ENCODE data around the gene CNIH1. TPM values are rescaled to one million over a fixed set of nuclear protein-coding genes. Genes with fewer than 3 reads are reported as not detected.
"Not testable (repeated sequence)": the region's sequence is repeated elsewhere in the genome, so short reads cannot be mapped to it uniquely, and the experiment has no call there.

Gene CNIH1
- total RNA-seq, 4 donors from 2014 or later: 18.7 to 177 (median 142) TPM

DNA sequence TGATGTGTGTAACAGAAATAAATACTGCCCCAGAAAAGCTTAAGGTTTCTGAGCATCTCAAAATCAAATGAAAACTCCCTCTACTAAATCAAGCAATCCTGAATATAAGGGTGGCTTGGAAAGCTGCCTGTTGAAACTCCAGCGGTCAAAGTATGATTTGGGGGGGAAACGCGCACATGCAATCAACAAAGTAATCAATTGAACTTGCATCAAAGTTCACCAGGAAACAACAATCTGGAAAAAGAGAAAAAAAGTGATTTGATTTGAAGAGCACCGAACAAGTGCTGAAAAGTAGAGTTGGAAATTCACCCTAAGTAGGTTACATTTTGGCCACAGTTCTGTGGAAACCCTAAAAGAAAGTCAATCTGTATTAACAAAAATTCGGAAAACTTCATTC lies 700 bp downstream of the CNIH1 start:
- peak overlapping the region; percentile 93 to 96 for H3K27ac ChIP-seq
- peak overlapping the region; percentile 64 to 69 for H3K4me3 ChIP-seq
- intact Hi-C loops (cut with DNase I; ENCODE audit: low total_unique reads): no loop called here
- no peak for DNase-seq
- no peaks in the 10 kb centered on the region for H3K9me3 ChIP-seq
- TF ChIP-seq POLR2A (IDR thresholded peaks at IDR 0.05): no peak
- TF ChIP-seq, protein P1, sequence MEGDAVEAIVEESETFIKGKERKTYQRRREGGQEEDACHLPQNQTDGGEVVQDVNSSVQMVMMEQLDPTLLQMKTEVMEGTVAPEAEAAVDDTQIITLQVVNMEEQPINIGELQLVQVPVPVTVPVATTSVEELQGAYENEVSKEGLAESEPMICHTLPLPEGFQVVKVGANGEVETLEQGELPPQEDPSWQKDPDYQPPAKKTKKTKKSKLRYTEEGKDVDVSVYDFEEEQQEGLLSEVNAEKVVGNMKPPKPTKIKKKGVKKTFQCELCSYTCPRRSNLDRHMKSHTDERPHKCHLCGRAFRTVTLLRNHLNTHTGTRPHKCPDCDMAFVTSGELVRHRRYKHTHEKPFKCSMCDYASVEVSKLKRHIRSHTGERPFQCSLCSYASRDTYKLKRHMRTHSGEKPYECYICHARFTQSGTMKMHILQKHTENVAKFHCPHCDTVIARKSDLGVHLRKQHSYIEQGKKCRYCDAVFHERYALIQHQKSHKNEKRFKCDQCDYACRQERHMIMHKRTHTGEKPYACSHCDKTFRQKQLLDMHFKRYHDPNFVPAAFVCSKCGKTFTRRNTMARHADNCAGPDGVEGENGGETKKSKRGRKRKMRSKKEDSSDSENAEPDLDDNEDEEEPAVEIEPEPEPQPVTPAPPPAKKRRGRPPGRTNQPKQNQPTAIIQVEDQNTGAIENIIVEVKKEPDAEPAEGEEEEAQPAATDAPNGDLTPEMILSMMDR (IDR thresholded peaks at IDR 0.05): no peak
- H3K36me3 ChIP-seq: no peaks in the 10 kb centered on the region
- peaks cover 0 to 11% of the 10 kb centered on the region in 2 donors for H3K4me1 ChIP-seq
- no peaks in the 10 kb centered on the region for H3K27me3 ChIP-seq

GRCh38 chr14:54440037-54440436 lies 1.1 kb downstream of the CNIH1 start:
- Histone ChIP-seq H3K4me1 (peaks cover 0 to 7% of the 10 kb centered on the region in 2 donors), H3K4me3 (peak overlapping the region; percentile 64 to 69), H3K27me3 (no peaks in the 10 kb centered on the region), H3K36me3 (no peaks in the 10 kb centered on the region), H3K27ac (peak overlapping the region; percentile 93 to 96), H3K9me3 (no peaks in the 10 kb centered on the region)
- no peak for TF ChIP-seq POLR2A (IDR thresholded peaks at IDR 0.05)
- TF ChIP-seq, protein P1 (IDR thresholded peaks at IDR 0.05): no peak
- DNase-seq: no peak
- intact Hi-C loops (cut with DNase I; ENCODE audit: low total_unique reads): no loop called here

GRCh38 chr14:54438703-54439102 lies 2.5 kb downstream of the CNIH1 start:
- intact Hi-C loops (cut with DNase I; ENCODE audit: low total_unique reads): no loop called here
- no peak for TF ChIP-seq POLR2A (IDR thresholded peaks at IDR 0.05)
- TF ChIP-seq, protein P1 (IDR thresholded peaks at IDR 0.05): no peak

DNA sequence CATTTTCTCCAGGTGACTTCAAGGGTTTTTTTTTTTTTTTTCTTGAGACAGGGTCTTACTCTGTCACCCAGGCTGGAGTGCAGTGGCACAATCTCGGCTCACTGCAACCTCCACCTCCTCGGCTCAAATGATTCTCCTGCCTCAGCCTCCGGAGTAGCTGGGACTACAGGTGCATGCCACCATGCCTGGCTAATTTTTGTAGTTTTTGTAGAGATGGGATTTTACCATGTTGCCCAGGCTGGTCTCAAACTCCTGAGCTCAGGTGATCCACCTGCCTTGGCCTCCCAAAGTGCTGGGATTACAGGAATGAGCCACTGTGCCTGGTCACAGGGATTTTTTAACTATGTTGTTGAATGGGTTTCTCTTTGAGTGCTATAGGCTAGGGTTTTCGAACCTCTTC lies 3.2 kb downstream of the CNIH1 start:
- not testable (repeated sequence) for H3K9me3 ChIP-seq

More at GRCh38 chr14:54438703-54439102, 2.5 kb downstream of the CNIH1 start:
- DNase-seq: no peak
- no peak overlapping the region for H3K4me3 ChIP-seq
- no peak overlapping the region for H3K27ac ChIP-seq
- peaks cover 0 to 4% of the 10 kb centered on the region in 2 donors for H3K4me1 ChIP-seq
- H3K36me3 ChIP-seq: no peaks in the 10 kb centered on the region
- no peaks in the 10 kb centered on the region for H3K9me3 ChIP-seq
- H3K27me3 ChIP-seq: no peaks in the 10 kb centered on the region

DNA sequence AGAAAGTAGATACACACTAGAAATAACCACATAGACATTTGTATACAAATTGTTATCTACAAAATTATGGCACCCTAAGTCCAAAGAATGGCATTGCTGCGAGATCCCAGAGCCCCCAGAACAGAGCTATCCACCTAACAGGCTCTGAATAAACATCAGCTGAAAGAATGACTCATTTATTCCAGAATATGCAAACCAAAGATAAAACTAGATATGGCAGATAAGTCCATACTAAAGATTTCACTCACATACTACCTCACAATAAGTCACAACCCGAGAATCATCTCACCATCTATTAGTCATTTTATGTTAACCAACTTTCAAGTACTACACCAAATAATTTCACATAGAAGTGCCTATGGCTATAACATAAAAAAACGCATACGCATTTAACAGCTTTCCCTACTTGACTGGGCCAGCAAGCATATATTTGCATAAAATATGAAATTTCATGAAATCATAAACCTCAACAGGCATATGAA lies 5.6 kb downstream of the CNIH1 start:
- no peaks in the 10 kb centered on the region for H3K36me3 ChIP-seq
- intact Hi-C loops (cut with DNase I; ENCODE audit: low total_unique reads): no loop called here
- H3K27me3 ChIP-seq: no peaks in the 10 kb centered on the region
- H3K27ac ChIP-seq: peak overlapping the region in 1 of 2 donors; percentile 35
- TF ChIP-seq, protein P1 (IDR thresholded peaks at IDR 0.05): no peak
- TF ChIP-seq POLR2A (IDR thresholded peaks at IDR 0.05): no peak
- no peak overlapping the region for H3K4me3 ChIP-seq
- no peaks in the 10 kb centered on the region for H3K9me3 ChIP-seq
- no peak for DNase-seq
- peaks cover 0 to 4% of the 10 kb centered on the region in 2 donors for H3K4me1 ChIP-seq

More for the DNA sequence above, 3.2 kb downstream of the CNIH1 start:
- H3K27me3 ChIP-seq; intact Hi-C loops (cut with DNase I; ENCODE audit: low total_unique reads); H3K4me1 ChIP-seq; H3K36me3 ChIP-seq; H3K27ac ChIP-seq; H3K4me3 ChIP-seq; DNase-seq: not testable (repeated sequence)

- TF ChIP-seq, protein P1 (IDR thresholded peaks at IDR 0.05): no peak
- TF ChIP-seq POLR2A (IDR thresholded peaks at IDR 0.05): no peak
- no peaks in the 10 kb centered on the region for H3K36me3 ChIP-seq
- intact Hi-C loops (cut with DNase I; ENCODE audit: low total_unique reads): no loop called here
Observed at GRCh38 chr14:54428527-54428926, 12.6 kb downstream of the CNIH1 start.

More at GRCh38 chr14:54428527-54428926, 12.6 kb downstream of the CNIH1 start:
- no peak overlapping the region for H3K27ac ChIP-seq
- no peaks in the 10 kb centered on the region for H3K4me1 ChIP-seq
- H3K27me3 ChIP-seq: no peaks in the 10 kb centered on the region
- no peak for DNase-seq
- no peaks in the 10 kb centered on the region for H3K9me3 ChIP-seq
- no peak overlapping the region for H3K4me3 ChIP-seq
